ENCODE data around the gene UNC5CL.

DNA sequence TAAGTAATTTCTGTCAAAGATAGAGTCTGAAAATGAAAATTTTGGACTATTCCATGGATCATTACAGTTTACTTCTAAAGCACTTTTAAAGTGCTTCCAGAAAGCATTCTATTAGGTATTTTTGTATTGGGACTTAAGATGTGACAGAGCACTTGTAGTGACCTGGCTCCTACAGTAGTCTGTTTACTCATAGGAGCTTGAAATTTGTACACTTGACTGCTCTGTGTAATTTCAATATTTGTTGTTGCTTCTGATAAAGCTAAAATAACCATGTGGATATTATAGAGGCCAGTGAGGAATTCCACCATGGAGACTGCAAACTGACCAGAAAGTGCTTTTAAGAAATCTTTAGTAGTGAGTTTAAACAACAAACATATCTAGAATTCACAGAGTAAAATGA lies 44.1 kb upstream of the UNC5CL start:
- TF ChIP-seq EZH2 (IDR thresholded peaks at IDR 0.05; ENCODE audit: low read length, unreplicated experiment) (no peak), EZH2phosphoT487 (IDR thresholded peaks at IDR 0.05; ENCODE audit: borderline replicate concordance, low read length) (no peak)
- TF ChIP-seq, protein P1, sequence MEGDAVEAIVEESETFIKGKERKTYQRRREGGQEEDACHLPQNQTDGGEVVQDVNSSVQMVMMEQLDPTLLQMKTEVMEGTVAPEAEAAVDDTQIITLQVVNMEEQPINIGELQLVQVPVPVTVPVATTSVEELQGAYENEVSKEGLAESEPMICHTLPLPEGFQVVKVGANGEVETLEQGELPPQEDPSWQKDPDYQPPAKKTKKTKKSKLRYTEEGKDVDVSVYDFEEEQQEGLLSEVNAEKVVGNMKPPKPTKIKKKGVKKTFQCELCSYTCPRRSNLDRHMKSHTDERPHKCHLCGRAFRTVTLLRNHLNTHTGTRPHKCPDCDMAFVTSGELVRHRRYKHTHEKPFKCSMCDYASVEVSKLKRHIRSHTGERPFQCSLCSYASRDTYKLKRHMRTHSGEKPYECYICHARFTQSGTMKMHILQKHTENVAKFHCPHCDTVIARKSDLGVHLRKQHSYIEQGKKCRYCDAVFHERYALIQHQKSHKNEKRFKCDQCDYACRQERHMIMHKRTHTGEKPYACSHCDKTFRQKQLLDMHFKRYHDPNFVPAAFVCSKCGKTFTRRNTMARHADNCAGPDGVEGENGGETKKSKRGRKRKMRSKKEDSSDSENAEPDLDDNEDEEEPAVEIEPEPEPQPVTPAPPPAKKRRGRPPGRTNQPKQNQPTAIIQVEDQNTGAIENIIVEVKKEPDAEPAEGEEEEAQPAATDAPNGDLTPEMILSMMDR (conservative IDR thresholded peaks at IDR 0.05; ENCODE audit: low read depth, low read length): no peak
